Activated CD8-positive, alpha-beta memory T cell treated with anti-CD3 and anti-CD28 coated beads for 48 hours (primary cell): ENCODE results near the gene MAL.

Source experiments
- DNase-seq, 3 experiments: peaks; one replicate each; pipeline ENCODE4 v3.0.0-alpha.2; 2020; ENCODE audit warnings: low read depth in 2 of 3, low spot score in 2 of 3

MAL gene

GRCh38 chr2:95025406-95026319, at the start of gene MAL:
Gene MAL (plus strand): TSS chr2:95025708. CDS start chr2:95025793, 85 bp downstream.
- DNase-seq = peak in 1 of 3 experiments; percentile 39

DNA sequence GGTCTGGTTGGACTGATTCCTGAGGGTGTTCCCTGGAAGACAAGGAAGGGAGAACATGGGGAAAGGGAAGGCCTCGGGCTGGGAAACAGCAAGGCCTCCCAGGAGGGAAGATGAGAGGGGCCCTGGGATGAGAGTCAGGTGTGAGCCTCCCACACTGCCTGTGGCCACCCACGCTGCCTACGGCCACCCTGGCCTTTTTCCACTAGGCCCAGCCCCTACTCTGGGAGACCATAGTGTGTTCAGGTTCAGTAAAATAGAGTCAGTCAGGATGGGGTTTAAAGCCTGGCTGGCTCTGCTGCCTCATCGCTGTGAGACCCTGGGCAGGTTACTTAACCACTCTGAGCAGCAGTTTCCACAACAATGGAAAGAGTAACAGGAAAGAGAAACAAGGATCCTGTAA, 47.7 kb upstream of the MAL start:
- no peak for DNase-seq

GRCh38 chr2:94978917-94979316, 46.6 kb upstream of the MAL start:
- no peak for DNase-seq

GRCh38 chr2:94979406-94980375, 45.8 kb upstream of the MAL start:
- no peak for DNase-seq

GRCh38 chr2:94980406-94980805, 45.1 kb upstream of the MAL start:
- no peak for DNase-seq

DNA sequence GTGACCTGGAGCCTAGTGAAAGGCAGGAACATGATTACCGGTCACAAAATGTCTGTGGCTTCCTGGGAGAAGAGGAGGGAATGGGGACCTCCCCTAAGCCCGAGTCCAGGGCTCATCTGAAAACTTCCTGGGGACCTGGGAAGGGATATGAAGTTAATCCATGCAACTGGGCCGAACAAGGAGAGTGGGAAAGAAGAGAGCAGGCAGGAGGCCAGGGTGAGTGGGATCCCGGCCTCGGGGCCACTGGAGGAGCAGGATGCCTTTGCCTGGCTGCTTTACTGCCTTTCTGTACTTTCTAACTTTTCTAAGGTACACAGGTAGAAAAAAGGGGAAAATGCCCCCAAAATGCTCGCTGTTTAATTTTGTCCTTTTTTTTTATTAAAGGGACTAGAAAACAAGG, 43.4 kb upstream of the MAL start:
- DNase-seq = no peak

- DNase-seq = no peak
Observed at GRCh38 chr2:94982675-94983074, 42.8 kb upstream of the MAL start.

- DNase-seq = no peak
Observed at GRCh38 chr2:94984964-94985575, 40.4 kb upstream of the MAL start.

DNA sequence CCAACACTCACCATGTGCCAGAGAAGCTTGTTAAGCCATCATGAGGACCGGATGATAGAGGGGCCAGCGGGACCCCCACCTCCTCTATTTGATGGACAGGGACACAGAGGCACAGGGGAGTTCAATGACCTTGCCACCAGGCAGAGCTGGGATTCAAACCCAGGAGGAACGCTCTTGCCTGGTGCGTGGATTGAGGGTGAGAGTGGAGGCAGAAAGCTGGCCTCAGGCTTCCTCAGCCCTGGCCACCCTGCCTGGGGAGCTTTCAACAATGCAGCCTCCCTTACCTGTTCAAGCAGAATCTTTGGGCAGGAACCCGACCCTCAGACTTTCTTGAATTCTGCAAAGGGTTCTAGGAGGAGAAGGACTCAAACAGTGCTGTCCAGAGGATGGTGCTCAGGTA, 39.9 kb upstream of the MAL start:
- no peak for DNase-seq

- no peak for DNase-seq
Observed at GRCh38 chr2:94986392-94986963, 39.0 kb upstream of the MAL start.

GRCh38 chr2:94987074-94988020, 38.2 kb upstream of the MAL start:
- DNase-seq = no peak

- no peak for DNase-seq
Observed at GRCh38 chr2:94990956-94991355, 34.6 kb upstream of the MAL start.

- DNase-seq = no peak
Observed at GRCh38 chr2:94992360-94992759, 33.1 kb upstream of the MAL start.

DNA sequence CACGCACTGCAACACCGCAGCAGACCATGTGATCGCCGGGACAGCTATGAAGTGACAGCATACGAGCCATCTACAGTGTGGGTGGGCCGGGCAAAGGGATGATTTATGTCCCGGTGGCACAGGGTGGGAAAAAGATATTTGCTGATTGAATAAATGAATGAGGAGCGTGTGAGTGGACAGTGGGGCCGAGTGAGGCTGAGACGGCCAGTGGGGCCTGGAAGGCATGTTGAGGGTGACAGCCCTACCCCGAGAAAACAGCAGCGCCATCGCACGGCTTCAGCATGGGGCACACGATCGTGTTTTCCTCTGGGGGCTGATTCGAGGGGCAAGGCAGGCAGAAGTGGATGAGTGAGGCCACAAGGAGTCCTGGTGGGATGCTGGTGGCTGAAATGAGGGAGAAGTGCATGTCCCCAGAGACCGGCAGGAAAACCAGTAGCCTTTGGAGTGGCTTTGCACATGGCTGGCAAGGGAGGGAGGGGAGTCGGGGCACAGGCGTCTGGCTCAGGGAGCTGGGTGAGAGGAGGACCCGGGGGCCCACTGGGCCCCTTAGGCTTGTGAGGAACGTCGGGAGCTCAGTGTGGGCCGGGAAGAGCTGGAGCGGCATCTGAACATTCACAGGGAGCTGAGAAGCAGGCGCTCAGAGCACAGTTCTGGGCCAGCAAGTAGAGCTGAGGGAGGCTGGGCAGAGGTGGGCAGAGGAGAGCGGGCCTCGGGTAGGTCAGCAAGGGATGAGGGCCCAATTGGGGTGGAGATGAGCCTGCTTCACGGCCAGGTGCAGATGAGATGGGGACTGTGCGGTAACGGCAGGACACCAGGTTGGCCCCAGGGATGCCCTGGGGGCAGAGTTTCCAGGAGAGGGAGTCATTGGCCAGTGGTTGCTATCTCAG, 32.1 kb upstream of the MAL start:
- DNase-seq = no peak

DNA sequence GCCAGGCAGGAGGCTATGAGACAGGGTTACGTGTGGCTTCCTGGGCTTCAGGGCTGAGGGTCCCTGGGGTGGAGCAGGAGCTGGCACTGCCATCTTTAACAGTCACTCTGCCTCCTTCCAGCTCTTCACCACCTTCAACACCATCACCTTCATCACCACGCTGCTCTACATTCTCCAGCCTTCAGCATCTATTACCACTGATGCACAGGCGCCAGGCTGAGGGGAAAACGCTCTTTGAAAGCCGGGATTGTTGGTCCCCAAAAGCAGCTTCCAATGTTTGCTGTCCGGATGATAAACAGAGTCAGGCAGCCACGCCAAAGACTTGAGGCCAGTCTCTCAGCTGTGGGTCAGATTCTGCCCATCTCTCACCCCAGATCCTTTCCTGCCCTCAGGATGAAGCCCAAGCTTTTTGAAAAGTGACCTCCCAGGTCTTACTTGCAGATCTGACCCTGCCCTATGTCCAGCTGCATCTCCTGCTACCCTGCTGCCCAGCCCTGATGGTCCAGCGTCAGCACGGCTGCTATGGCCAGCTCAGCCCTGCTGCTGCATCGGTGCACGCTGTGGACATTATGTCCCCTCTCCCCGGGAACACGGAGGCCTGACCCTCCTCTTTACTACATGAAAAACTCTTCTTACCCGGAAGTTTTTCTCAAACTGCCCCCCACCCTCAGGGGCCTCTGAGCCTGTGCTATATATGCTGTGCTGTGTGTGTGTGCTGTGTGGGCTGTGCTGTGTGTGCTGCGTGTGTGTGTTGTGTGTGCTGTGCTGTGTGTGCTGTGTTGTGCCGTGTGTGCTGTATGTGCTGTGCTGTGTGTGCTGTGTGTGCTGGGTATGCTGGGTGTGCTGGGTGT, 31.2 kb upstream of the MAL start:
- no peak for DNase-seq

DNA sequence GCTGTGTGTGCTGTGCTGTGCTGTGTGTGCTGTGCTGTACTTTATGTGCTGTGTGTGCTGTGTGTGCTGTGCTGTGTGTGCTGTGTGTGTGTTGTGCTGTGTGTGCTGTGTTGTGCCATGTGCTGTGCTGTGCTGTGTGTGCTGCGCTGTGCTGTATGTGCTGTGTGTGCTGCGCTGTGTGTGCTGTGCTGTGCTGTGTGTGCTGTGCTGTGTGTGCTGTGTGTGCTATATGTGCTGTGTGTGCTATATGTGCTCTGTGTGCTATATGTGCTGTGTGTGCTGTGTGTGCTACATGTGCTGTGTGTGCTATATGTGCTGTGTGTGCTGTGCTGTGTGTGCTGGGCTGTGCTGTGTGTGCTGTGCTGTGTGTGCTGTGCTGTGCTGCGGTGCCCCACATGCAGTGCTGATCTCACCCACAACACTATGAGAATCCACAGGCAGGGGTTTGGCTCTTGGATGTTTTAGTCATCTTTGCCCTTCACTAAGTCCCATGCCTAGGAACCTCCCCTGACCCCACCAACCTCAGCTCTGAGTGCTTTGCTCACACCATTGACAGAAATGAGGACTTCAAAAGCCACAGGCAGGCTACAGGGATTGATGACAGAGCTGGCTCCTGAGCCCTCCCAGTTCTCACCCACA, 30.5 kb upstream of the MAL start:
- DNase-seq = no peak

DNA sequence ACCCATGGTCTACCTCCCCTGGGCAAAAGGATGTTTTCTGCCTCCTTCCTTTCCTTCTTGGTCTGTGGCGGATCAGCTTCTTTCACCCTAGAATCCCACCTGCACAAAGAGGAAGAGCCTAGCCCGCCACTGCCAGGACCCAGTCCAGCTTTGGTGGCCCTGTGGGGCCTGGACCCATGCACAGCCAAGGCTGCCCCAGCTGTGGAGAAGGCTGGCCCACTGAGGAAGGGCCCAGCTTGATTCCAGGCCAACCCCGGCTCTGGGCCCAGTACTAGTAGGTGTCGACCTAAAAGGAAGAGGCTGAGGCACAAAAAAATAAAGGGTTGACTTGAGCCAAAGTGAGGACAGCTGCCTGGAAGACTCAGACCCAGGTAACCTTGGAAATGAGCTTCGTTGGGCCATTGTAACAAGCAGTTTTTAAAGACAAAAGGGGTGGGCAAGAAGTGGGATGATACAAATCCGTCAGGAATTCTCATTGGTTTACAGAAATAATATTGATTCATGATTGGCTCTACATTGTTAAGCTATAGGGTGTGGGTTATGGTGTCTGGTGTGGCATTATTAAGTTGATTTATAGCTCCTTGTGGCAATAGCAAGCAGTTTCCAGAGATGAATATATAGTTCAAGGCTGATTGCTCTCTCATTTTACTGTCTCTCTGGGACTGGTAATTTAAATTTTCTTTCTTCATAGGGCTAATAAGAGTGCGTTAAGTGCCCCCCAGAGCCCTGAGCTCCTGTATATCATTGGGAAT, 29.8 kb upstream of the MAL start:
- DNase-seq = no peak
